Esophagus muscularis mucosa (tissue), 3 donors: Measurements from ENCODE around the gene TMED4.

ENCODE experiments used
- POLR2A ChIP-seq: fragments of 450-650 bp; IDR thresholded peaks from one replicate; pipeline ENCODE4 v1.6.1; 2017; ENCODE audit warnings: antibody characterized with exemption, moderate library complexity, mild to moderate bottlenecking, low read depth
- TF ChIP-seq, protein P1 (sequence below), 3 experiments: fragments of 200-600 bp in 2 of 3; fragments of 450-650 bp in 1 of 3; sonication (generic) in 2 of 3; IDR thresholded peaks; one replicate each; pipeline ENCODE4 v1.5.1; 2017 to 2019; ENCODE audit warnings: antibody characterized with exemption in 3 of 3, mild to moderate bottlenecking in 2 of 3, moderate library complexity in 1 of 3

DNA sequence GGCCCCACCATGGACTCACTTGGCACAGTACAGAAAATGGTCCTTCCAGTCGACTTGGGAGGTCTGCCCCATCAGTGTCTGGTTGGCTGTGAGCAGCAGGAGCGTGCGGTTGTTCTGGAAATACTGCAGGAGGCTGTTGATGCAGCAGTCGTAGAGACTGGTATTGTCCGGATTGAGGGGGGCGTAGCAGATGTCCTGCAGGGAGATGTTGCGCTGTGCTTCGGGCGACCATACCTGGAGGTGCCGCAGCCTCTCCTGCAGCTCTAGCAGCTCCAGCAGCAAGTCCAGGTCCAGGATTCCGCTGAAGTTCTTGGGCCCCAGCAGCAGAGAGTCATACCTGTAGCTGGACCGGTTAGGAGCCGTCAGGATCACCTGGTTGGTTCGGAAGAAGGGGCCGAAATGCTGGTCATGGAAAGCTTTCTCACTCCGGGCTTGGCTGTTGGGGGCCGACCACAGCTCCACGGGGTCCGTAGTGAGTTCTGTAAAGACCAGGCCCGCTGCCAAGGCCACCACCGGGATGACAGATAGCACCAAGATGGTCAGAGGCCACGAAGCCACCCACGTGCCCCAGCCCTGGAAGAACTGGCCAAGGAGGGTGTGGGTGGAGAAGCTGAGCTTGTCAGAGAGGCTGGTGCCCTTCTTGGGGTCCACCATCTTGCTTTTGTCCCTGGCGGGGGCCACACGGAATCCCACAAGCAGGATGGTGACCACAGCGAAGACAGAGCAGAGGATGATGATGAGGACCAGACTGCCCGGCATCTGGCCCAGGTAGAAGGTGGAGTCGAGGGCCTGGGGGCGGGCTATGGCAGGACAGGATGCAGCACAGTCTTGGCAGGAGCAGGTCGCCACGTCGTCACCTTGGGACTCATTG, 43.0 kb downstream of the TMED4 start:
- TF ChIP-seq, protein P1, sequence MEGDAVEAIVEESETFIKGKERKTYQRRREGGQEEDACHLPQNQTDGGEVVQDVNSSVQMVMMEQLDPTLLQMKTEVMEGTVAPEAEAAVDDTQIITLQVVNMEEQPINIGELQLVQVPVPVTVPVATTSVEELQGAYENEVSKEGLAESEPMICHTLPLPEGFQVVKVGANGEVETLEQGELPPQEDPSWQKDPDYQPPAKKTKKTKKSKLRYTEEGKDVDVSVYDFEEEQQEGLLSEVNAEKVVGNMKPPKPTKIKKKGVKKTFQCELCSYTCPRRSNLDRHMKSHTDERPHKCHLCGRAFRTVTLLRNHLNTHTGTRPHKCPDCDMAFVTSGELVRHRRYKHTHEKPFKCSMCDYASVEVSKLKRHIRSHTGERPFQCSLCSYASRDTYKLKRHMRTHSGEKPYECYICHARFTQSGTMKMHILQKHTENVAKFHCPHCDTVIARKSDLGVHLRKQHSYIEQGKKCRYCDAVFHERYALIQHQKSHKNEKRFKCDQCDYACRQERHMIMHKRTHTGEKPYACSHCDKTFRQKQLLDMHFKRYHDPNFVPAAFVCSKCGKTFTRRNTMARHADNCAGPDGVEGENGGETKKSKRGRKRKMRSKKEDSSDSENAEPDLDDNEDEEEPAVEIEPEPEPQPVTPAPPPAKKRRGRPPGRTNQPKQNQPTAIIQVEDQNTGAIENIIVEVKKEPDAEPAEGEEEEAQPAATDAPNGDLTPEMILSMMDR (IDR thresholded peaks at IDR 0.05), result no peak
- no peak for TF ChIP-seq POLR2A
